Endodermal cell (in vitro differentiated cells): ENCODE results near the gene KIF1A. TPM values are rescaled to one million over a fixed set of nuclear protein-coding genes. Genes with fewer than 3 reads are reported as not detected.

Experiments used
- DNase-seq: peaks from one replicate; pipeline ENCODE4 v3.0.0-alpha.2; 2017
- H3K27ac ChIP-seq: 2 replicates; pipeline ENCODE4 v1.5.1; 2013; ENCODE audit warnings: mild to moderate bottlenecking, low read depth, low read length, moderate library complexity
- H3K27me3 ChIP-seq: 2 replicates; pipeline ENCODE4 v1.6.1; 2013; ENCODE audit warnings: mild to moderate bottlenecking, low read length, moderate library complexity; ENCODE audit not compliant: insufficient read depth, control insufficient read depth, poor library complexity, severe bottlenecking
- H3K36me3 ChIP-seq: 2 replicates; pipeline ENCODE4 v1.7.0; 2013; ENCODE audit warnings: mild to moderate bottlenecking, low read length, moderate library complexity; ENCODE audit not compliant: control insufficient read depth, insufficient read depth
- H3K4me1 ChIP-seq: one replicate; pipeline ENCODE4 v1.7.0; 2013; ENCODE audit warnings: low read length; ENCODE audit not compliant: control insufficient read depth, insufficient read depth
- H3K4me3 ChIP-seq: 2 replicates; pipeline ENCODE4 v1.5.1; 2013; ENCODE audit warnings: mild to moderate bottlenecking, low read length, moderate library complexity
- H3K9ac ChIP-seq: 2 replicates; pipeline ENCODE4 v1.6.1; 2013; ENCODE audit warnings: mild to moderate bottlenecking, low read length, moderate library complexity; ENCODE audit not compliant: poor library complexity, severe bottlenecking; ENCODE audit errors: extremely low read depth
- H3K9me3 ChIP-seq: 2 replicates; pipeline ENCODE4 v1.6.1; 2013; ENCODE audit warnings: mild to moderate bottlenecking, low read length, moderate library complexity; ENCODE audit not compliant: control insufficient read depth
- H3K27ac Mint-ChIP-seq: 2 replicates; pipeline ENCODE4 v1.8.0; 2020; ENCODE audit warnings: mixed read lengths
- H3K27me3 Mint-ChIP-seq: 2 replicates; pipeline ENCODE4 v1.8.0; 2021; ENCODE audit warnings: mild to moderate bottlenecking, mixed read lengths; ENCODE audit not compliant: insufficient read depth
- H3K36me3 Mint-ChIP-seq: 2 replicates; pipeline ENCODE4 v1.8.0; 2020; ENCODE audit warnings: low read depth, mixed read lengths
- H3K4me1 Mint-ChIP-seq: 2 replicates; pipeline ENCODE4 v1.8.0; 2020; ENCODE audit warnings: mixed read lengths
- H3K4me3 Mint-ChIP-seq: 2 replicates; pipeline ENCODE4 v1.8.0; 2020; ENCODE audit warnings: mild to moderate bottlenecking, moderate library complexity, mixed read lengths
- H3K9me3 Mint-ChIP-seq: 2 replicates; pipeline ENCODE4 v1.8.0; 2020; ENCODE audit warnings: mild to moderate bottlenecking, mixed read lengths
- CTCF ChIP-seq: fragments of 200-600 bp; sonication (generic); conservative IDR thresholded peaks from 2 replicates; pipeline ENCODE4 v1.5.0; 2021; ENCODE audit warnings: antibody characterized with exemption, mild to moderate bottlenecking
- WGBS, 2 experiments: methylation state at CpG; one replicate each; pipeline versions ENCODE4 v1.1.5 to v1.1.7; 2013; ENCODE audit warnings: missing lambda C conversion rate in 2 of 2, mixed read lengths in 1 of 2; ENCODE audit not compliant: insufficient coverage in 1 of 2, insufficient read length in 1 of 2; 5-methylcytosine and 5-hydroxymethylcytosine counted together
- total RNA-seq, 2 donors: library from RNA; stranded (reverse); fragmentation: NEBNext Ultra II Directional in 1 of 2; extraction: Animal tissue kit (Norgen Biotek cat#: 25700) in 1 of 2; gene quantifications; 2 replicates in 1 of 2; 3 replicates in 1 of 2; pipeline ENCODE4 v1.2.1, GENCODE V29; 2021

KIF1A gene
- total RNA-seq, 2 donors from 2014 or later, result 58.8 to 83.1 TPM

GRCh38 chr2:240787521-240788472, 32.2 kb downstream of the KIF1A start:
- no peaks in the 10 kb centered on the region for H3K27me3 Mint-ChIP-seq
- no peaks in the 10 kb centered on the region for H3K4me1 ChIP-seq
- H3K27ac Mint-ChIP-seq, result no peak overlapping the region
- no peaks in the 10 kb centered on the region for H3K9me3 ChIP-seq
- no peak overlapping the region for H3K4me3 Mint-ChIP-seq
- H3K27me3 ChIP-seq, result no peaks in the 10 kb centered on the region
- H3K4me3 ChIP-seq, result no peak overlapping the region
- no peaks in the 10 kb centered on the region for H3K36me3 ChIP-seq
- no peaks in the 10 kb centered on the region for H3K4me1 Mint-ChIP-seq
- DNase-seq, result no peak
- WGBS, 2 experiments, result 92 to 96% methylated on average over 21 to 23 of the region's 23 CpGs
- H3K9me3 Mint-ChIP-seq, result no peaks in the 10 kb centered on the region
- no peak overlapping the region for H3K27ac ChIP-seq
- no peak for TF ChIP-seq CTCF
- no peaks in the 10 kb centered on the region for H3K36me3 Mint-ChIP-seq
- H3K9ac ChIP-seq, result no peak overlapping the region

- Mint-ChIP-seq H3K27me3 (no peaks in the 10 kb centered on the region), H3K4me3 (no peak overlapping the region), H3K36me3 (no peaks in the 10 kb centered on the region), H3K9me3 (no peaks in the 10 kb centered on the region), H3K27ac (no peak overlapping the region), H3K4me1 (no peaks in the 10 kb centered on the region)
- WGBS, 2 experiments, result 92 to 94% methylated on average over 14 to 17 of the region's 17 CpGs
- H3K27ac ChIP-seq, result no peak overlapping the region
- H3K36me3 ChIP-seq, result no peaks in the 10 kb centered on the region
- no peak for TF ChIP-seq CTCF
- H3K4me3 ChIP-seq, result no peak overlapping the region
- no peaks in the 10 kb centered on the region for H3K4me1 ChIP-seq
- H3K9ac ChIP-seq, result no peak overlapping the region
- no peaks in the 10 kb centered on the region for H3K27me3 ChIP-seq
- DNase-seq, result no peak
- no peaks in the 10 kb centered on the region for H3K9me3 ChIP-seq
These were observed 33.1 kb downstream of the KIF1A start for GRCh38 chr2:240786871-240787311.

- H3K27ac Mint-ChIP-seq, result no peak overlapping the region
- no peak overlapping the region for H3K4me3 Mint-ChIP-seq
- no peak overlapping the region for H3K9ac ChIP-seq
- no peak for DNase-seq
- no peaks in the 10 kb centered on the region for H3K4me1 Mint-ChIP-seq
- no peaks in the 10 kb centered on the region for H3K27me3 ChIP-seq
- H3K27ac ChIP-seq, result no peak overlapping the region
- no peaks in the 10 kb centered on the region for H3K9me3 ChIP-seq
- H3K9me3 Mint-ChIP-seq, result no peaks in the 10 kb centered on the region
- no peaks in the 10 kb centered on the region for H3K36me3 ChIP-seq
- no peaks in the 10 kb centered on the region for H3K36me3 Mint-ChIP-seq
- 93 to 100% methylated on average over 1 to 8 of the region's 8 CpGs for WGBS, 2 experiments
- no peak for TF ChIP-seq CTCF
- no peaks in the 10 kb centered on the region for H3K27me3 Mint-ChIP-seq
- H3K4me3 ChIP-seq, result no peak overlapping the region
- no peaks in the 10 kb centered on the region for H3K4me1 ChIP-seq
These were observed 33.6 kb downstream of the KIF1A start for GRCh38 chr2:240786355-240786841.
